NCI-H526 (cell line): Measurements from ENCODE around the gene CHST8.
"Not testable (repeated sequence)": the region's sequence is repeated elsewhere in the genome, so short reads cannot be mapped to it uniquely, and the experiment has no call there.

Source experiments
- DNase-seq, 2 experiments: peaks; one replicate each; lab custom pipeline; 2025; lab: John Stamatoyannopoulos, UW

CHST8 gene, protein sequence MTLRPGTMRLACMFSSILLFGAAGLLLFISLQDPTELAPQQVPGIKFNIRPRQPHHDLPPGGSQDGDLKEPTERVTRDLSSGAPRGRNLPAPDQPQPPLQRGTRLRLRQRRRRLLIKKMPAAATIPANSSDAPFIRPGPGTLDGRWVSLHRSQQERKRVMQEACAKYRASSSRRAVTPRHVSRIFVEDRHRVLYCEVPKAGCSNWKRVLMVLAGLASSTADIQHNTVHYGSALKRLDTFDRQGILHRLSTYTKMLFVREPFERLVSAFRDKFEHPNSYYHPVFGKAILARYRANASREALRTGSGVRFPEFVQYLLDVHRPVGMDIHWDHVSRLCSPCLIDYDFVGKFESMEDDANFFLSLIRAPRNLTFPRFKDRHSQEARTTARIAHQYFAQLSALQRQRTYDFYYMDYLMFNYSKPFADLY

DNA sequence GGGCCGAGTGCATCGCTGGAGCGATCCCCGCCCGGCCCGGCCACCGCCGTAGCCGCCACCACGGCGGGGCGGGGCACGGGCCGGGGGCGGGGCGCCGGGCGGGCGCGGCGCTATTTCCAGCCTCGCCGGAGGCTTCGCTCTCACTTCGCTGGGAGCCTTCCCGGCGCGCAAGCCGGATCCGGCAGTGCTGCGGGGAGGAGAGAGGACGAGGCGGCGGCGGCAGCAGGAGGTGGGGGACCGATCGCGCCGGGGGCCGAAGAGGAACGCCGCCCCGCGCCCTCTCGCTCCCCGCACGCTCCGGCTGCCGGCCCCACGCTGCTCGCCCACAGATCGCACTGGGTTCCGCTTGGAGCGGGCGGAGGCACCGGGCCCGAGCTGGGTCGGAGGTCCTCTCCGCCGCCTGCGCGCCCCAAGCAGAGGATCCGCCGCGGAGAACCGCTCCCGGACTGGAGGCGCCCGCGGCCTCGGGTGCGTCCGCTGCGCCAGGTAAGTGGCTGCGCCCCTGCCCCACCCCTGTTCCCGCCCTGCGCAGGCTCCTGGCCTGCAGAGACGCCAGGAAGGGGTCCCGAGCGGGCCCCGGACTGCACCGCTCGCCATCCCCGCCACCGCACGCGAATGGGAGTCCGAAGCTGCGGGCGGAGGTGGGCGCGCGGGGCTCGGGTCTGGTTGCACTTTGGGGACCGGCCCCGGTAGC lies at the start of gene CHST8:
TSS of gene CHST8 (plus strand) at position 143 of the 694 bp plus-strand sequence. CDS start 67,309 bp downstream, outside the sequence.
- peak; percentile 49 to 93 for DNase-seq

DNA sequence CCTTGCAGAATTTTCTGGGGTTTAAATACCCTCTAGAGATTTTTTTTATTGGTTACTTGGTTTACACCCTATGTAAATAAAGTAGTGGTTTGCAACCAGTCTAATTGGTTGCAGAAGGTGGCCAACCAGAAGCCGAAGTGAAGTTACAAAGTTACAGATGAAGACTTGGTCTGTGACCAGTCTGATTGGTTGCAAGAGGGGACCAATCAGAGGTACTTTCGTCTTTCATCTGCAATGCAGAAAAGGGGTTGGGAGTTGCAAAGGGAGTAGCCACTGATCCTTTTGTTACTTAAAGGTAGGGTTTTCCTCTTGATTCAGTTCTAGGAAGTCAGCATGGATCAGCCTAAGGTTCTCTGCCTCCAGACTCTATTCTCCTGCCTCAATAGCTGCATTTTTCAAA lies 48.8 kb upstream of the CHST8 start:
- DNase-seq = no peak

DNA sequence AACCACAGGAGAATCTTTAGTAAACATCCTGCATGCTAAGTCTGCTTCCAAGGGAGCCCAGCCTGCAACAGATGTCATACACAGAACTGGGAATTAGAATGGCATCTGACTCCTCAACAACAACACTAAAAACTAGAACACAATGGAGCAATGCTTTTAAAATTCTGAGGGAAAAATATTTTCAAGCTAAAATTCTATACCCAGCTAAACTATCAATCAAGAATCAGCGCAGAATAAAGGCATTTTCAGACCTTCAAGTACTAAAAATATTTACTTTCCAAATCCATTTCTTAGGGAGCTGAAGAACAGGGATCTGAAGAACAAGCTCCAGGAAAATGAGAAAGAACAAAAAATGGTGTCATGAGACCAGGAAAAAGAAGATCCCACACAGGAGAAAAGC lies 46.9 kb upstream of the CHST8 start:
- DNase-seq = no peak

- DNase-seq = no peak
These were observed 43.1 kb upstream of the CHST8 start for GRCh38 chr19:33578697-33579096.

DNA sequence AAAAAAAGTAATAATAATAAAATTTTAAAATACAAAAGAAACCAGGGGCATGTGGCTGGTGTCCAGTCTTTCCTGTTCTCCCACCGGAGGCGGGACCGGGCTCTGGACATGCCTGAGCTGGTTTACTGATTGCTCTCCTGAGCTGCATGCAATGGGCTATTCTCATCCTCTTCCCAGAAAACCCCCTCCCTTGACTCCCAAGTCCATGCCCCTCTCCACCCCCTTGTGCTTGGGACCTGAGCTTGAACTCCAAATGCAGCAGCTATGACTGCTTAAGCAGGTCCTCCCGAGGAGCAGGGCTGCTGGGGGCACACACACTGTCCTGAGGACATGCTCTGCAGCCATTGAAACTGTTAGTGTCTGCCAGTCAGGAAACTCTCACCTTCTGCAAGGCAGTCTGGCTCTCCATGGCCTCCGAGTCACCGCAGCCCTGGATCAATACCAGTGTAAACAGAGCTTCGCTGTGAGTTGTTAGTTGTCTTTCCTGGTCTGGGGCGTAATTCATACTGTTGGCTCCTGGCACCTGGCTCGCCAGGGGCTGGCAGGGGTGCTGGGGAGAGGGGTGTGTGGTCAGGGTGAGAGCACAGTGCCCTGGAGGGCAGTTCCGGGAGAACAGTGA lies 41.6 kb upstream of the CHST8 start:
- DNase-seq = peak in 1 of 2 experiments; percentile 28

GRCh38 chr19:33580645-33581037 lies 41.1 kb upstream of the CHST8 start:
- DNase-seq = no peak

DNA sequence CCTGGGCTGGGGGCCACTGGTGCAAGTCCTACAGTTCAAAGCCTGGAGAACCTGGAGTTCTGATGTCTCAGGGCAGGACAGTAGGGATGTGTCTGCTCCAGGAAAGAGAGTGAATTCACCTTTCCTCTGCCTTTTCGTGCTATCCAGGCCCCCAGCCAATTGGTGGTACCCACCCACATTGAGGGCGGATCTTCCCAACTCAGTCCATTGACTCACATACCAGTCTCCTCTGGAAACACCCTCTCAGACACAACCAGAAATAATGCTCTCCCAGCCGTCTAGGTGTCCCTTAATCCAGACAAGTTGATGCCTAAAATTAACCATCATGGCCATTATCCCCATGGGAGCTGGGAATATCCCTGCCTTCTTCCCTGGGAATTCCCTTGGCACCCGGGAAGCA lies 38.8 kb upstream of the CHST8 start:
- DNase-seq = no peak

DNA sequence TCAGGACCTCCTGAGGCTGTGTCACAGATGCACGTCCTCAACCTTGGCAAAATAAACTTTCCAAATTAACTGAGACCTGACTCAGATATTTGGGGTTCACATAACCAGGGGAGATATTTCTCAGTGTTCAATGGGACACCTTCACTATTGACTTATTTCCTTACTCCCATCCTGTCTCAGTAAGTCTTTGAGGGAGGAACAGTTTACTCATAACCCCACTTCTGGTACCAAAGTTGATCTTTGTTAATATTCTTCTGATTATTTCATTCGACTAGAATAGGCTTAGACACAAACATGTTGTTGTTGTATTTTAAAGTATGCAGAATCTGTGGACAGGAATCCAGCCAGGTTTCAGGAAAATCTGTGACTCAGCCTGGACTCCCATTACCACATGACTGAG lies 34.6 kb upstream of the CHST8 start:
- DNase-seq = no peak

DNA sequence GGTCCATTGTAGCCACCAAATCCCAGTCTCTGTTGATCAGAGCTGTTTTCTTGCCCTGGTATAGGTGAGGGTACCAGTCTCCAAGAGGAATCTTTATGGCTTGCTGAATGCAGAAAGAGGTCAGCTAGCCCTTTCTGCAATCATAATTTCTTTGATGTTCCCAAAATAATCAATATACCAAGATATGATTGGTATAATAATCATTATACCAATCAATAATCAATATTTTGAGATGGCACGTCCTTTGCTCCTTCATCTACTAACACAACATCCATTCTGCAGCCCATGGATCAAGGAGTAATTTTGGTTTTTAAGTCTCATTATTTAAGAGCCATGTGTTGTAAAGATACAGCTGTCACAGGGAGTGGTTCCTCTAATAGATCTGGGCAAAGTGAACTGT lies 31.5 kb upstream of the CHST8 start:
- DNase-seq = no peak

GRCh38 chr19:33595783-33596182 lies 26.0 kb upstream of the CHST8 start:
- no peak for DNase-seq

GRCh38 chr19:33601583-33601982 lies 20.2 kb upstream of the CHST8 start:
- no peak for DNase-seq

DNA sequence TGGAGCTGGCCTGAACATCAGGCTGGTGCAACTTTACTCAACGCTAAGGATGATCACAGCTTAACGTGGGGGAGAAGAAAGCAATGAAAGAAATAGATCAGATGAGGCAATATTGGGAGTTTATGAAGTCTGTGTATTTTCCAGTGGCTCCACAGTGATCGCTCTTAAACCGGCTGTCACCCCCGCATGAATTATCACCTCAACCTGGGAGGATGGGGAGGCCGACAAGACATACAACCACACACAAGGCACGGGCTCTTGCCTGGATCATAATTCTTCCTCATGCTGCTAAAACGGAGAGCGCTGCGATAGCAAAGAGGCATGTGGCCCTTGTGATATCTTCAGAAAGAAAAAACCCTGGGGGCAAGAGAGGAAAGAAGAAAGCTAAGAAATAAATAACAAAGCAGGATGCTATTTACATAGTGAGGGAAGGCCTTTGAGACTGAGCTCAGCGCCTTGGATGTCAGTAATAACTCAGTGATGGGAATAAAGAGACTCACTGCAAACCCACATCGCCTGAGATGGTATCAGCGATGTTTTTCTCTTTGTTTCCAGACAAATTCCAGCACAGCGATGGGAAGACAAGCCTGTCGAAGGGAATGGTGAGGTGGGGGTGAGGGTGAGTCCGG lies 19.1 kb upstream of the CHST8 start:
- no peak for DNase-seq

DNA sequence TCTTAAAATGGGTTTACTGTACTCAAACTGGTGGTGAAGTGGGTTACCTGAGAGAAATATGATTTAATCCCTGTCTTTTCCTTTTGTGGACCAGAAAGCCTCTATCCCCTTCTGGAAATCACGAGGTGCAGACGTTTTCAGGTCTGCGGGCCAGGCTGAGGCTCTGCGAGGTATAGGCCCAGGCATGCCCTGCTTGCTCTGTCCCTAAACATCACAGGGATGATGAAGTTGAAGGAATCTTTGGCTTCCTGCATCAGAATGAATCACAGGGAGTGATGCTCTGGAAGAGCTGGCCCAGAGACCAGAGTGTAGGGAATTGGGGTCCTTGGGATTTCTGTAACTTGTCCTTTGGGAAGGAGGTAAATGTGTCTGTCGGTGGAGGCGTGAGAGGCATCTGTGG lies 18.4 kb upstream of the CHST8 start:
- DNase-seq = no peak

- DNase-seq = no peak
These were observed 17.1 kb upstream of the CHST8 start for GRCh38 chr19:33604651-33605050.

DNA sequence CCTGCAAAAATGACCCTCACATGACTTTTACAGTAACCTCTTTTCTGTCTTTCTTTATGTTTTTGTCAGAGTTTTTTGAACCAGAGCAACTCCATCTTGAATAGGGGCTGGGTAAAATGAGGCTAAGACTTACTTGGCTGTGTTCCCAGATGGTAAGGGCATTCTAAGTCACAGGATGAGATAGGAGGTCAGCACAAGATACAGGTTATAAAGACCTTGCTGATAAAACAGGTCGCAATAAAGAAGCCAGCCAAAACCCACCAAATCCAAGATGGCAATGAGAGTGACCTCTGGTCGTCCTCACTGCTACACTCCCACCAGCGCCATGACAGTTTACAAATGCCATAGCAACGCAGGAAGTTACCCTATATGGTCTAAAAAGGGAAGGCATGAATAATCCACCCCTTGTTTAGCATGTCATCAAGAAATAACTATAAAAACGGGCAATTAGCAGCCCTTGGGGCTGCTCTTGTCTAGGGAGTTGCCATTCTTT lies 15.9 kb upstream of the CHST8 start:
- not testable (repeated sequence) for DNase-seq

DNA sequence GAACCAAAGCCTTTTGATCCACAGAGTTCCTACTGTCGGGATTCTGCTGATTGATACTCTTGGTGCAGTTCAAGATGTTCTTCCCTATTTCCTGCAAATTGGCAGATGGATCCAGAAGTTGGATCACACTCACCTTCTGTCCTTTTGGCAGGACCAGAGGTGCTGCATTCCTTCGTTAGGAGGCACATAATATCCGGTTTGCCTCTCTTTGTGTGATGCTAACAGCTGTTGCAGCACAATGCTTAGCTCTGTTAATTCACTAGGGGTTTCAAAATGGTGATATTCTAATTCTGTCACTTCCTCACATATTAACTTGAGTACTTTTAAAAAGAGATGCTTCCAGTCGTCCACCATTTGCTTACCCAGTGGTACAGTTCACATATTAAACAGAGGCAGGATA lies 15.2 kb upstream of the CHST8 start:
- DNase-seq = no peak

DNA sequence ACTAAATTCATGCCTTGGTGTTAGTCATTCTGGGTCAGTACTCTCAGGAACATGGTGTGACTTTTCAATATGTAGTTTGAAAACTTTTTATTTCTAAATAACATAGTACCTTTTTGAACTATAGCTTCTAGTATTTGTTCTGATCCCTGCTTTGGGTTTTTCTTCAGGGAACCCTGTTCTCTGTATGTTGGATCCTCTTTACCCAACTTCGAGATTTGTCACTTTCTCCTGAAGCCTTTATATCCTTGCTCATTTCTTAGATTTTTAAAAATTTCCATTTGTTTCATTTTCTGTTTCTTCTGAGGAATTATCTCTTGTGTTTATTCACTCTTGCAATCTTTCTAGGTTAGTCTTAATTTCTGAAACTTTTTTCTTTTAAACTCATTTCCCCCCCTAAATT lies 12.4 kb upstream of the CHST8 start:
- DNase-seq = no peak

DNA sequence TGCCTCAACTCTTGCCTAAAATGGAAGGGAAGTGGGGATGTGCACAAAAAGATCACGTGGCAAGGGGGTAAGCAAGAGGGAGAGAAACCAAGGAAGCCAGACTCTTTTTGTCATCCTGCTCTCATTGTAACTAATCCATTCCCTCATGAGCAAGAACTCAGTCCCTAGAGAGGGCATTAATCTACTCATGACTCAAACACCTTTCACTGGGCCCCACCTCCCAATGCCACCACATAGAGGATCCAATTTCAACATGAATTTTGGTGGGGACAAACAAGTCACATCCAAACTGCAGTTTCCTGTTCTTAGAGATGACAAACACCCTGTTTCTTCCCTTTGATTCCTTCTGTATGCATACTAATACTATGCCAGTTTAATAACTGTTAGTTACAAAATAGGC lies 11.2 kb upstream of the CHST8 start:
- no peak for DNase-seq

- DNase-seq = no peak
These were observed 8.7 kb upstream of the CHST8 start for GRCh38 chr19:33612928-33613619.

- DNase-seq = no peak
These were observed 8.1 kb upstream of the CHST8 start for GRCh38 chr19:33613620-33614000.

DNA sequence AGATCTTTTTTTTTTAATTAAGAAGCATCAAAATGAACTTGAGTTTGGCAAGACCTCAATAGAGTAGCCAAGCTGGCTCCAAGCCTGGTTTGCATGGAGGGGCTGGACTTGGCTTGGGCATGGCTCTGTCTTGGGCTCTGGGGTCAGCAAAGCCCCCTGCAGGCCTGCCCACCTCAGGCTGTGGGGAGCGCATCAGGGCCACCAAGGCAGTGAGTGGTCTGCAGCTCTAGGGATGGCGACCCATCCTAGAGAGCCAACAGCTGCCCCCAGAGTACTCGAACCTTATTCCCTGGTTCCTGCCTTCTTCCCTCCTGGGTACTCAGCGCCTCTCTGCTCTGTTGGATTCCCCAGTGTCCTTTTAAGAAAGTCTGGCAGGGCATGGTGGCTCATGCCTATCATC lies 5.4 kb upstream of the CHST8 start:
- no peak for DNase-seq

DNA sequence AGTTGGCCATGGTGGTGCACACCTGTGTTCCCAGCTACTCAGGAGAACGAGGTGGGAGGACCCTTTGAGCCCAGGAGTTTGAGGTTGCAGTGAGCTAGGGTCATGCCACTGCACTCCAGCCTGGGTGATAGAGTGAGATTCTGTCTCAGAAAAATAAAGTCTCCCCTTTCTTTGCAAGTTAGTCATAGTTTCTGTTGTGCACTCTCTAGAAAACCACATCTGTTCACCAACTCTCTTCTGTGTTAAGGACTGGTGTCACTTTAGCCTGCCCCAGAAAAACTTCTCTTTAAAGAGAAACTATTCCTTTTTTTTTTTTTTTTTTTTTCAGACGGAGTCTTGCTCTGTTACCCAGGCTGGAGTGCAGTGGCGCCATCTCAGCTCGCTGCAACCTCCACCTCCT lies 4.9 kb upstream of the CHST8 start:
- DNase-seq = no peak
